ACHN (cell line): Measurements from ENCODE around the gene SERPINE3.

Source experiments
- DNase-seq: peaks from one replicate; pipeline ENCODE4 v3.0.0-alpha.2; 2015
- in situ Hi-C: cut with HindIII; loops from 2 replicates; pipeline ENCODE4 v1.10.0; 2017; ENCODE audit warnings: low sequenced_read_pairs, low pct_ligation_motif_present, low pct_unique_long_range_greater_than_20kb

SERPINE3 gene

DNA sequence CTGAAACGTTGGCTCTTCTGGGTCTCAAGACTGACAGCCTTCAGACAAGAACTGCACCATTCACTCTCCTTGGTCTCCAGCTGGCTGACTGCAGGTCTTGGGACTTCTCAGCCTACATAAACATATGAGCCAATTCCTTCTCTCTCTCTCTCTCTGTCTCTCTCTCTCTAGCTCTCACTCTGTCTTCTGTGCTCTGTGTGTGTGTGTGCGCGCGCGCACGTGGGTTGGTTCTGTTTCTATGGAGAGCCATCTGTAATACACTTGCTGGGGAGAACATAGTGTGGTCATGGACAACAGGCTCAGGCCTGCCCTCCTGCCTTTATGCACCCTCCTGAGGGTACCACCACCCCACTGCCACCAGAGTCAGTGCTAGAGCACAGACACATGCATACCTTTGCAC, 13.7 kb upstream of the SERPINE3 start:
- no peak for DNase-seq
- in situ Hi-C loops, result no loop called here

DNA sequence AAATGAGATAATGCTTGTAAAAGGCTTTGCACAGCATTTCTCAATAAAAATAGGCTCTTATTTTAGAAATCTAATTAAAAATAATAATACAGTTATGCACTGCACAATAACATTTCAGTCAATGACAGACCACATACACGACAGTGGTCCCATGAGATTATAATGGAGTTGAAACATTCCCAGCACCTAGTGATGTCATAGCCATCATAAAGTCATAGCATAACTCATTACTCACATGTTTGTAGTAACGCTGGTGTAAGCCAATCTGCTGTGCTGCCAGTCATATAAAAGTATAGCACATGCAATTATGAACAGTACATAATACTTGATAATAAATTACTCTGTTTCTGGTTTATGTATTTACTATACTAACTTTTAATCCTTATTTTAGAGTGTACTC, 12.7 kb upstream of the SERPINE3 start:
- no peak for DNase-seq
- in situ Hi-C loops, result no loop called here

DNA sequence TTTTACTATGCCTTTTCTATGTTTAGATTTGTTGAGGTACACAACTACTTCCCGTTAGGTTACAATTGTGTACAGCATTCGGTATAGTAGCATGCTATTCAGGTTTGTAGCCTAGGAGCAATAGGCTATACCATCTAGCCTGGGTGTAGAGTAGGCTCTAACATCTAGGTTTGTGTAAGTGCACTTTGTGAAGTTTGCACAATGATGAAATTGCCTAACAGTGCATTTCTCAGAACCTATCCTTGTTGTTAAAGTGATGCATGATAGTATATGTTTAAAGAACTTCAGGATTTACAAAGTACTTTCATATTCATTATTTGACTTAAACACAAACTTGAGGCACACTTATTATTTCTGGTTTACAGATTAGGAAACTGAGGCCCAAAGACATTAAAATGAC, 11.5 kb upstream of the SERPINE3 start:
- DNase-seq, result no peak
- in situ Hi-C loops, result no loop called here

DNA sequence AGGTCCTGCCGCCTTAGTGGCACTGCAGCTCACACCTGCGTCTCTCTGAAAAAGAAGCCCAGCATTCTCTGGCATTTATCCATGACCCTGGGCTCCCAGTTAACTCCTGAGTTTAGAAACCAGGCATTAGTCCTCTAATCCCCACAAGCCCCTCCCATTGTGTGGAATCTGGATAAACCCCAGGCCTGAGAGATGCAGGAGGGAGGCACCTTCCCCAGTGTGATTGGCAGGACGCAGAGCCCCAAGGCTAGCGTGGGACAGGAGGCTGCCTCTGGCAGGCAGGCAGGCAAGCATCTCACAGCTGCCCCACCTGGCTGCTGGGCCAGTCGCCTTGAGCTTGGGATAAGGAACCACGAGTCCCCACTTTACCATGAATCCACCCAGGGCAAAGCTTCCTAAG, 11.0 kb upstream of the SERPINE3 start:
- in situ Hi-C loops, result no loop called here
- DNase-seq, result no peak

DNA sequence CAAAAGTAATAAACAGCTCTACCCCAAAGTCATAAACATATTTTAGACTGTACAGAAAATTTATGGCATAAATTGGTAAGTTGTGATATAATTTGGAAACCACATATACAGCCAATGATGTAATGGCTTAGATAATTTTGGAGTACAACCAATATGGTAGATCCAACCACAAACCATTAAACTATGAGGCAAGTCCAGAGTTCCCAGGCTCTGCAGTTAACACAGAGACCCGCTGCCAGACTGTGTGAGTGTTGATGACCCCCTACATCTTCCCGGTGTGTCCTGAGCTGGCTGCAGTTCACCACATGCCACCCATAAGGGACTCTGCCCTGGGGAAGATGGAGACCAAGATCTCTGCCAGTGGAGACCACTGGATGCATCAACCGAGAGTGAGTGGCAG, 9.9 kb upstream of the SERPINE3 start:
- DNase-seq, result no peak
- in situ Hi-C loops, result no loop called here

DNA sequence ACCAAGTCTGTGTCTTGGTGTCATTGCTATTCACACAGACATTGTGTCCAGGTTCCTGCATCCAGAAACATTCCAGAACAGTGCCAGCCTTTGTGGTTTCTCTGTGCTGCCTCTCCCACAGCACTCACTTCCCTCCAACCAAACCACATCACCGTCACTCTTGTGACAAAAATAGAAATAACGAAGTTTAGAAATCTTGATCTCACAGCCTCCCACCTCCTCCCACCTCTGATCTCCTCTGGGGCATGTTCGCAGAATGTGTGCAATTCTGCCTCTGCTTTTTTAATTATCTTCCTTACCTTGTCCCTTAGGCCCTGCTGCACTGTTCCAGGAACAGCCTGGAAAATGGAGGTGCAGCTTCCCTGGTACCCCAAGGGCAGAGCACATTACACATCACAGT, 8.7 kb upstream of the SERPINE3 start:
- DNase-seq, result no peak
- in situ Hi-C loops, result no loop called here

DNA sequence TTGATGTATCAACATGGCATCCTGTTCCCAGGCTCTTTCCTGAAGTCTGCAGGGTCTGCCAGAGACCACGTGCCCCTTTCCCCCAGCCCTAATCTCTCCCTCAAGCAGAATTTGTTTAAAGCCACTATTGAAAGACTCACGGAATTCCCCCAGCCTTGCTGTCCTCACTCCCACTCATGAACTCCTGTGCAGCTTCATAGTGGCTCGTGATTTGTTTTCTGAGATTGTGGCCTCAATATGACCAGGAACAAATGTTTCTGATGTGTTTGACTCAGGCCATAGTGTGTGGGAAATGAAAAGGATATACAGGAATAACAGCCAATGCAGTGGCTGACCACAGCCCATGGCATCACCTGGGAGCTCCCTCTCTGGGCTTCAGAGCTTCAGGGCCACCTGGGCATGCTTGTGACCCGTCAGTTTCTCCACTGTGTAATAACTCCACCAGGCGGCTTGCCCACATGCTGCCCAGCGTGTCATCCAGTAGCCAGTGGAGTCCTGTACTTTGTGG, 8.1 kb upstream of the SERPINE3 start:
- in situ Hi-C loops, result no loop called here
- no peak for DNase-seq

DNA sequence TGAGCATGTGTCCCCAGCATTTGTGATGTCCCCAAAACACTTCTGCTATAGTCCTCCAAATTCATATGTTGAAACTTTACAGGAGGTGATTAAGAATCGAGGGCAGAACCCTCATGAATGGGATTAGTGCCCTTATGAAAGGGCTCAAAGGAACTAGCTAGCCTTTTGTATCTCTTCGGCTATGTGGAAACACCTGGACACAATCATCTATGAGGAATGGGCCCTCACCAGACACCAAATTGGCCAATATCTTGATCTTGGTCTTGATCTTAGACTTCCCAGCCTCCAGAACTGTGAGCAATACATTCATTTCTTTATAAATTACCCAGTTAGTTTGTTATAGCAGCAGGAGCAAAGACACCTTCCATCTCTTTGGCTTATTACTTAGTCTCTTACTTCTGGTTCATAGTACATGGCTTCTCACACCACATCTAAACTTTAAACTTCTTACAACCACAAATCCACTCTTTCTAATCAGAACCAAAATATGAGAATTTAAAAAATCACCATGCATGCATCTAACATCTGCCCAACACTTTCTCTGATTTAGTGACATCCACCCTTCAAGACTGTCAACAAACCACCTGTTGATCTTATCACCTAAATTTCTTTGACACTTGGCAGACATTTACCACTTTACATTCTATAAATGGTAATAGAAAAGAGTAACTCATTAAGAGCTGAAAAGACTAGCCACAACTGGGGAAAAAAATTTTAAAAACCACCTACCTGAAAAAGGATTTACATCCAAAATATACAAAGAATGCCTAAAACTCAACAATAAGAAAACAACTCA, 6.7 kb upstream of the SERPINE3 start:
- in situ Hi-C loops, result no loop called here
- no peak for DNase-seq

DNA sequence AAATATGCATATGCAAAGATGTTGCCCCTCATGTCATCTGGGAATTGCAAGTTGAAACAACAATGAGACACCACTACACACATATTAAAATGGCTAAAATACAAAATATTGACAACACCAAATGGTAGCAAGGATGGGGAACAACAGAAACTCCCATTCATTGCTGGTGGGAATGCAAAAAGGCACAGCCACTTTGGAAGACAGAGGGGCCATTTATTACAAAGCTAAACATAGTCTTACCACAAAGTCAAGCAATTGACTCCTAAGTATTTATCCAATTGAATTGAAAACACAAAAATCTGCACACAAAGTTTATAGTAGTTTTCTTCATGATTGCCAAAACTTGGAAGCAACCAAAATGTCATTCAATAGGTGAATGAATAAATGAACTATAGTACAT, 6.1 kb upstream of the SERPINE3 start:
- in situ Hi-C loops, result no loop called here
- DNase-seq, result no peak

DNA sequence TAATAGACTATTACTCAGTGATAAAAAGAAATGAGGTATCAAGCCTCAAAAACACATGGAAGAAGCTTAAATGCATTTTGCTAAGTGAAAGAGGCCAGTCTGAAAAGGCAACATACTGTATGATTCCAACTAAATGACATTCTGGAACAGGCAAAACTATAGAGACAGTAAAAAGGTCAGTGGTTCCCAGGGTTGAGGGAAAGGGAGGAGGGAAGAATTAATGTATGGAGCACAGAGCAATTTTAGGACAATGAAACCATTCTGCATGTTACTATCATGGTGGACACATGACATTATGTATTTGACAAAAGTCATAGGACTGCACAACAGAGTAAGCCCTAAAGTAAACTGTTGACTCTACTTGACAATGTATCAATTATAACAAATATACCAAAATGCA, 5.7 kb upstream of the SERPINE3 start:
- no peak for DNase-seq
- in situ Hi-C loops, result no loop called here

DNA sequence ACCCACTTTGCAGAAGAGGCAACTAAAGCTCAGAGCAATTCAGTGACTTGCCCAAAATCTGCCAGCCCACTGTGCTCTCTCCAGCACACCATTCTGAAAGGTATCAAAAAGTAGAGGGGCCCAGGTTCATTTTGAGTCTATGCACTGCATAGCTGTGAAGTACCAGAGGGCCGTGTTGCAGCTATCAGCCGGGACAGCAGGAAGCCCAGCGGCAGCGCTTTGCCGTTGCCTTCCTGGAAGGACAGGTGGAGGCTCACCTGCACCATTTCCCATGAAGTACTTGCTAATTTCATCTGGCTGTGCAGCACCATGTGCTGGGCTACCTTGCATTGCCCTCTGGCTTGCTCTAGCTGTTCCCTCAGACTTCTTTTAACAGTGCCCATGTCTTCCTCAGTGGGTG, 2.7 kb upstream of the SERPINE3 start:
- in situ Hi-C loops, result no loop called here
- no peak for DNase-seq

DNA sequence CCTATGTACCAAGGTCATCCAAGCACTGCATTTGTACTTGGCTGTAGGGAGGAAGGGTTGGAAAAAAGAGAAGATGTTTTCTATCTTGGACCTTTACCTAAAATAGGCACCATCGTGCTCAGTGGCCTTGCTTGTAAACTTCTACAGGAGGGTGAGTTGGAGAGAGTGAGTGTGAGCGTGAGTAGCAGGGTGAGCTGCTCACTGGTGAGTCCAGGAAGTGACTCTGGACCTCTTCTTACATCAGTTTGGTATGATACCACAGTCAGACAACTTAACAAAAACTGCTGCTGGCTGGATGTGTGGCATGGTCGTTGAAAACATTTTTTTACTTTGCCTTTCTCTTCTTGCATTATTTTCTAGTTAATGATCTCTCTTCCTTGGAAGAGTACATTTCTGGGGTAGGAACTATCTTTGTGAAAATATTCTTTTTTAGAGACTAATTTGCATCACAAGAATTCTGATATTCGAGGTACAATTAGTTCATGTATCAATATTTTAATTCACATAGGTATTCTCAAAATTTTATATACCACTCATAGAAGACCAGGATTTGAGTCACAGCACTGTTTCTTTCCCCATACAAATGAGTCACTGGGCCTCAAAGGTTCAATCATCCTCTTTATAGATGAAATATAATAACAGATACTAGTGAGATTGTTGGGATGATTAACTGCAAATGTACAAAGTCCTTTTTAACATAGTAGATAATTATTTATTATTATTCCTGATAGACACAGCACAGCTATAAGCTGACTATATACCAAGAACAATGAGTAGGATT, 651 bp downstream of the SERPINE3 start:
- no peak for DNase-seq
- in situ Hi-C loops, result no loop called here

DNA sequence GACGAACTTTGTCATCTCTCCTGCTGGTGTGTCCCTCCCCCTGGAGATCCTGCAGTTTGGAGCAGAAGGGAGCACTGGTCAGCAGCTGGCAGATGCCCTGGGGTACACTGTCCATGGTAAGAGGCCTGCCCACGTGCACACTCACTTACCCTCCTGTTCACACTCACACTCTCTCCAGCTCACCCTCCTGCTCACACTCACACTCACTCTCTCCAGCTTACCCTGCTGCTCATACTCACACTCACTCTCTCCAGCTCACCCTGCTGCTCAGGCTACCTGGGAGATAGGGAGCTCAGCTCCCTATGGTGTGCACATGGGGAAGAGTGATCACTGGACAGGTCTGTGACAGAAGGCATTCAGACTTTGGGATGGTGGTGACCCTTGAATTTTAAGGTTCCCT, 1.7 kb downstream of the SERPINE3 start:
- in situ Hi-C loops, result no loop called here
- DNase-seq, result no peak

DNA sequence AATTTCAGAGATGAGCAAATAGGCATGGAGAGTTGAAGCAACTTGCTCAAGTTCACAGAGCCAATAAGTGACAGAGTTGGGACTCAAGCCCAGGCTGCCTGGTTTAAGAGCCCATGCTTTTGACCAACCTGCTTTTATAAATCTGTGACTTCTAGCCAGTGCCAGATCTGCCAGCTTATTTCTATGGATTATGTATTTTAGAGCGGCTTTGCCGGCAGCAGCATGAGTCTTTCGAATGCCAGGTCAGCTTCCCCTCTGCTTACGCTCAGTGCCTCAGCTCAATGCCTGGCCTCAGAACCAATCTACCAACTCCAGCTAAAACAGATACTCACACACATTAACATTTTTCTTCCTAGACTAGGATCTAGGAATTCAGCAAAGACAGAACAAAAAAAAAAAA, 2.3 kb downstream of the SERPINE3 start:
- in situ Hi-C loops, result no loop called here

DNA sequence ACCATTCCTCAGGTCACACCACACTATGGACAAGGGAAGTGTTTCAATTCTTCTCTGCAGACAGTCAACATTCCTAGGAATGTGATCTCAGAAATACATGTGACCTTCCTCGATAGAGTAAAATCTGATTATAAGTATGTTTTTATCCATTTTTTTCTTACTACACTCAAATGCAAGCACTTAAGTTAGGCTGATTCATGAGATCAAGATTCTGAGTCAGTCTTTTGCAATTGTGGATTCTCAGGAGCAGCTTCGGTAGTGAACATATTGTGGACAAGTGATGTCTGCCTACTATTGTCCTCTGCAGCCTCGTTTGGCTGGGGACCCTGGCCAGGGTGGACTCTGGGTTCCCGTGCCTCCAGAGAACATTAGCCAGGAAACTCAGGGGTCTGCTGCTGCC, 3.2 kb downstream of the SERPINE3 start:
- in situ Hi-C loops, result no loop called here
- no peak for DNase-seq

More for the DNA sequence above, 2.3 kb downstream of the SERPINE3 start:
- DNase-seq, result no peak

DNA sequence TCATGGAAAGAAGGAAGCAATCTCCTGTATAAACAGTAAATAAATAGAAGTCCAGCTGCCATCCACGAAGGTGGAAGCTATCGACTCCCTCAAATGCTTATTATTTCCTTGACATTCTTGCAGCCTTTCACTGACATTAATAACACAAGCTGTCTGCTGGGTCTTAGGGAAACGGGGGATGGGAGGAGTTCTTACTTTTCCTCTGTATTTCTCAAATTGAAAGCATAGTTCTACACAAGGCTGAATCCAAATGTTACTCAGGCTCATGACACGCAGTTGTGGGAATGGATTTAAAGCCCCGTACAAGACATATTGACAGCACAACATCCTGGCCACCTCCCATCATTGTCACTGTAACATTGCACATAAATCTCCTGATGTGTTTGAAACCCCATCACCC, 4.0 kb downstream of the SERPINE3 start:
- no peak for DNase-seq
- in situ Hi-C loops, result no loop called here

DNA sequence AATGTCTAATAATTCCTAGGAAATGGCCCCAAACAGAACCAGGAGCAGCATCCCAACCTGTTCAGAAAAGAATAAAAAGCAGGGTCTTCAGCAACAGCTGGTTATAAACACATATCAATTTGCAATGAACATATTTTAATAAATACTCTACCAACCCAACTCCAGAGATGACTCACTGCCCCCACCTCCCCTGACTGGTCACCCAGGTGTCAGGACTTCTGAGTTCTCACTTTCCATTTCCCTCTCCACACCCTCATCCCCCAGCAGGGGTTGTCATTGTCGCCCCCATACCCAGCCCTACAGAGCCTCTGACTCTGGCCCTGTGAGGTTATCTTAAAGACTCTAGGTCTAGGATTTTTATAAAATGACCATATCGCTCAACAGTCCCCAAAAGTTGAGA, 6.9 kb downstream of the SERPINE3 start:
- in situ Hi-C loops, result no loop called here
- no peak for DNase-seq

DNA sequence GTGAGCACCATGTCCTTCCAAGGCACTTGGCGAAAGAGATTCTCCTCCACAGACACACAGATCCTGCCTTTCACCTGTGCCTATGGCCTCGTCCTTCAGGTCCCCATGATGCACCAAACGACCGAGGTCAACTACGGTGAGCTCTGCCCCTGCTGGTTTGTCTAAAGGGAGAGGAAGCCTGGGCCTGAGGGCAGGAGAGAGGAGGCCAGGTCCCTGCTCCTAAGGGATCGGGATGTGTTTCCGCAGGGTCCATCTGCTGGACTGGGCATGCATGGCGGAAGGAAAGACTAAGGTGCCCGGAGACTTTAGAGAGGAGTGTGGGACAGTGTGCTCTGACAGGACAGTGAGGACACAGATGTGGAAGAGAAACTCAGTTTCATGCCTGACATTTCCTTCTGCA, 7.6 kb downstream of the SERPINE3 start:
- in situ Hi-C loops, result no loop called here
- DNase-seq, result no peak

DNA sequence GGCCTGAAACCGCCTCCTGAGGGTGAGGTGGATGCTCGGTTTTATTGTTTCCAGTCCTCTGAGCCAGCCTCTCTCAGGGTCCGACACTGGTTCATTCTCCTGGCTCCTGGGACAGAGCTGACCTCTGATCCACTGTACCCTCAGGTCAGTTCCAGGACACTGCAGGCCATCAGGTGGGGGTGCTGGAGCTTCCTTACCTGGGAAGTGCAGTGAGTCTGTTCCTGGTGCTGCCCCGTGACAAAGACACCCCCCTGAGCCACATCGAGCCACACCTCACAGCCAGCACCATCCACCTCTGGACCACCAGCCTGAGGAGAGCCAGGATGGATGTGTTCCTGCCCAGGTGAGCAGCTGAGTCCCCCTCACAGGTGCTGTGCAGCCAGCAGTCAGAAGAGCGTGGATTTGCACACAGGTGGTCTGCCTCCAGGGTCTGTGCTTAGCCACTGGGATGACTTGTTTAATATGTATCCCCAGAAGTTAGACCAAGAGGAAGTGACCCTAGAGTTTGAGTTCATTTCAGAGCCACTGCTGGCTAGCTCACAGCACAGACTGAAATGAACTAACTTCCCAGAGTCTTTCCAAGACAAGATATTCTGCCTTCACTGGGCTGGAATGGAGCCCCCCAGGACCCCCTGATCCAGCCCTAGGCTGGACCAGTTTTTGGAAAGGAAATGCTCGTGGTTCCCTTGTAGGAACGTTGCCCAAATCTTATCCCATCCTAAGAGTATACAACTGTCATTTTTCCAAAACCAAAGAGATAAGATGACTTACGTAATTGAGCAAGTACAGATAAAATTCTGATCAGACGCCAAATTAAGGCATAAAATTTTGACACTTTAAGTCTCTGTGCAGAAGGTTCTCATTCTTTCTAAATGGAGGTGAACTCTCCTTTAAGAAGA, 8.8 kb downstream of the SERPINE3 start:
- in situ Hi-C loops, result no loop called here
- no peak for DNase-seq
